ENCODE data around the gene SPAG16. TPM values are rescaled to one million over a fixed set of nuclear protein-coding genes. Genes with fewer than 3 reads are reported as not detected.
"Not testable (repeated sequence)": the region's sequence is repeated elsewhere in the genome, so short reads cannot be mapped to it uniquely, and the experiment has no call there.

SPAG16 gene
- polyA plus RNA-seq, 1 of the 3 experiments (the other 2 are of a cell fraction) = 29.5 TPM

GRCh38 chr2:213703406-213704098 is 419.3 kb downstream of the SPAG16 start:
- Histone ChIP-seq H4K20me1 (ENCODE audit: insufficient read depth) (no peaks in the 10 kb centered on the region), H3K27ac (ENCODE audit: low read depth in 2 of 2, low read length in 1 of 2) (no peak overlapping the region), H3K36me3 (replicated peaks in 1 of 2; ENCODE audit: control insufficient read depth in 1 of 2, insufficient read depth in 2 of 2, low read length in 1 of 2) (no peaks in the 10 kb centered on the region), H3K4me1 (ENCODE audit: control insufficient read depth in 1 of 2, insufficient read depth in 2 of 2, low read depth in 1 of 2, low read length in 1 of 2) (no peaks in the 10 kb centered on the region), H3F3A (replicated peaks; ENCODE audit: insufficient read depth) (no peaks in the 10 kb centered on the region), H3K9ac (no peak overlapping the region), H3K79me2 (ENCODE audit: insufficient read depth) (no peaks in the 10 kb centered on the region), H3K9me2 (no peaks in the 10 kb centered on the region), H3K27me3 (ENCODE audit: insufficient read depth) (no peaks in the 10 kb centered on the region), H2AFZ (ENCODE audit: low read depth) (no peak overlapping the region), H3K4me3 (ENCODE audit: low read depth in 2 of 2, low read length in 1 of 2) (no peak overlapping the region), H3K4me2 (no peak overlapping the region), H3K9me3 (no peaks in the 10 kb centered on the region)
- POLR2A ChIA-PET = no interaction called here
- no peak for DNase-seq
- CTCF ChIA-PET = no interaction called here
- TF ChIP-seq EP300 (IDR thresholded peaks at IDR 0.05; ENCODE audit: borderline replicate concordance in 1 of 2, low read depth in 1 of 2, low read length in 1 of 2) (no peak), SIN3A (IDR thresholded peaks at IDR 0.05; ENCODE audit: borderline replicate concordance, low read depth, low read length) (no peak), PBX3 (IDR thresholded peaks at IDR 0.05) (no peak), POLR2AphosphoS5 (IDR thresholded peaks at IDR 0.05; ENCODE audit: low read depth, low read length) (no peak), JUND (IDR thresholded peaks at IDR 0.05) (no peak), MEF2A (IDR thresholded peaks at IDR 0.05; ENCODE audit: borderline replicate concordance, low read depth) (no peak), ZBTB33 (IDR thresholded peaks at IDR 0.05; ENCODE audit: borderline replicate concordance, low read depth) (no peak)
- WGBS (ENCODE audit: low lambda C conversion rate) = 50% methylated on average over 6 of the region's 6 CpGs

- no peak for DNase-seq
- H3F3A ChIP-seq (replicated peaks; ENCODE audit: insufficient read depth) = no peaks in the 10 kb centered on the region
- POLR2A ChIA-PET = no interaction called here
- WGBS (ENCODE audit: low lambda C conversion rate) = 65% methylated on average over 6 of the region's 6 CpGs
- no peaks in the 10 kb centered on the region for H3K9me3 ChIP-seq
- no peak overlapping the region for H3K4me2 ChIP-seq
- H3K27ac ChIP-seq (ENCODE audit: low read depth in 2 of 2, low read length in 1 of 2) = no peak overlapping the region
- H3K4me3 ChIP-seq (ENCODE audit: low read depth in 2 of 2, low read length in 1 of 2) = no peak overlapping the region
- no peaks in the 10 kb centered on the region for H3K27me3 ChIP-seq (ENCODE audit: insufficient read depth)
- no peaks in the 10 kb centered on the region for H3K9me2 ChIP-seq
- H2AFZ ChIP-seq (ENCODE audit: low read depth) = no peak overlapping the region
- no peak for TF ChIP-seq RXRA (IDR thresholded peaks at IDR 0.05; ENCODE audit: borderline replicate concordance, low read depth)
- TF ChIP-seq FOXJ3 (CRISPR knock-in tag; IDR thresholded peaks at IDR 0.05) = no peak
- H3K4me1 ChIP-seq (ENCODE audit: control insufficient read depth in 1 of 2, insufficient read depth in 2 of 2, low read depth in 1 of 2, low read length in 1 of 2) = no peaks in the 10 kb centered on the region
- H3K36me3 ChIP-seq (replicated peaks in 1 of 2; ENCODE audit: control insufficient read depth in 1 of 2, insufficient read depth in 2 of 2, low read length in 1 of 2) = no peaks in the 10 kb centered on the region
- no peak overlapping the region for H3K9ac ChIP-seq
- H3K79me2 ChIP-seq (ENCODE audit: insufficient read depth) = no peaks in the 10 kb centered on the region
- no peaks in the 10 kb centered on the region for H4K20me1 ChIP-seq (ENCODE audit: insufficient read depth)
- CTCF ChIA-PET = no interaction called here
These were observed 425.9 kb downstream of the SPAG16 start for GRCh38 chr2:213710164-213710563.

- H3K4me2 ChIP-seq; H3K4me3 ChIP-seq (ENCODE audit: low read depth in 2 of 2, low read length in 1 of 2); H3K9ac ChIP-seq; POLR2A ChIA-PET; H2AFZ ChIP-seq (ENCODE audit: low read depth); H3K9me2 ChIP-seq; H3K36me3 ChIP-seq (replicated peaks in 1 of 2; ENCODE audit: control insufficient read depth in 1 of 2, insufficient read depth in 2 of 2, low read length in 1 of 2); H3K4me1 ChIP-seq (ENCODE audit: control insufficient read depth in 1 of 2, insufficient read depth in 2 of 2, low read depth in 1 of 2, low read length in 1 of 2); H3K27me3 ChIP-seq (ENCODE audit: insufficient read depth); H3K79me2 ChIP-seq (ENCODE audit: insufficient read depth); H4K20me1 ChIP-seq (ENCODE audit: insufficient read depth); H3F3A ChIP-seq (replicated peaks; ENCODE audit: insufficient read depth); H3K27ac ChIP-seq (ENCODE audit: low read depth in 2 of 2, low read length in 1 of 2); CTCF ChIA-PET; H3K9me3 ChIP-seq; DNase-seq: not testable (repeated sequence)
- no CpG with 5 or more reads among the region's 16 CpGs for WGBS (ENCODE audit: low lambda C conversion rate)
These were observed 434.1 kb downstream of the SPAG16 start for GRCh38 chr2:213718411-213718810.
